ENCODE data around the gene PSMB7.
A peak's percentile ranks its signal among the peaks of the same experiment; 100 is the strongest.

PSMB7 gene

GRCh38 chr9:124423591-124423990, 8.3 kb upstream of the PSMB7 start:
- no peak for TF ChIP-seq CTCF (IDR thresholded peaks at IDR 0.05; ENCODE audit: insufficient read depth, low read length, missing control alignments)
- POLR2A ChIA-PET: no interaction called here
- no peak for DNase-seq (ENCODE audit: low read depth, low spot score)
- no peak overlapping the region for H3K4me3 ChIP-seq (ENCODE audit: low read depth, low read length)
- CTCF ChIA-PET: interaction anchor here (1.6 kb wide), 1 partner anchor 113 kb away, joined by 10 read pairs; no protein-coding TSS in a partner anchor

GRCh38 chr9:124423155-124423554, 7.9 kb upstream of the PSMB7 start:
- DNase-seq (ENCODE audit: low read depth, low spot score): no peak
- no peak for TF ChIP-seq CTCF (IDR thresholded peaks at IDR 0.05; ENCODE audit: insufficient read depth, low read length, missing control alignments)
- ChIA-PET POLR2A (no interaction called here), CTCF (interaction anchor here (1.6 kb wide), 1 partner anchor 113 kb away, joined by 10 read pairs; no protein-coding TSS in a partner anchor)
- no peak overlapping the region for H3K4me3 ChIP-seq (ENCODE audit: low read depth, low read length)

GRCh38 chr9:124420991-124421543, 5.8 kb upstream of the PSMB7 start:
- no peak for TF ChIP-seq CTCF (IDR thresholded peaks at IDR 0.05; ENCODE audit: insufficient read depth, low read length, missing control alignments)
- ChIA-PET POLR2A (no interaction called here), CTCF (interaction anchor here (0.9 to 15.6 kb wide), 17 partner anchors 8 to 342 kb away, joined by 3 to 263 read pairs (median 5); no protein-coding TSS in a partner anchor)
- DNase-seq (ENCODE audit: low read depth, low spot score): no peak
- no peak overlapping the region for H3K4me3 ChIP-seq (ENCODE audit: low read depth, low read length)

GRCh38 chr9:124419832-124420489, 4.7 kb upstream of the PSMB7 start:
- CTCF ChIA-PET: interaction anchor here (0.8 to 15.6 kb wide), 26 partner anchors 8 to 353 kb away, joined by 3 to 263 read pairs (median 5); no protein-coding TSS in a partner anchor
- no peak overlapping the region for H3K4me3 ChIP-seq (ENCODE audit: low read depth, low read length)
- POLR2A ChIA-PET: no interaction called here
- no peak for DNase-seq (ENCODE audit: low read depth, low spot score)
- TF ChIP-seq CTCF (IDR thresholded peaks at IDR 0.05; ENCODE audit: insufficient read depth, low read length, missing control alignments): no peak

DNA sequence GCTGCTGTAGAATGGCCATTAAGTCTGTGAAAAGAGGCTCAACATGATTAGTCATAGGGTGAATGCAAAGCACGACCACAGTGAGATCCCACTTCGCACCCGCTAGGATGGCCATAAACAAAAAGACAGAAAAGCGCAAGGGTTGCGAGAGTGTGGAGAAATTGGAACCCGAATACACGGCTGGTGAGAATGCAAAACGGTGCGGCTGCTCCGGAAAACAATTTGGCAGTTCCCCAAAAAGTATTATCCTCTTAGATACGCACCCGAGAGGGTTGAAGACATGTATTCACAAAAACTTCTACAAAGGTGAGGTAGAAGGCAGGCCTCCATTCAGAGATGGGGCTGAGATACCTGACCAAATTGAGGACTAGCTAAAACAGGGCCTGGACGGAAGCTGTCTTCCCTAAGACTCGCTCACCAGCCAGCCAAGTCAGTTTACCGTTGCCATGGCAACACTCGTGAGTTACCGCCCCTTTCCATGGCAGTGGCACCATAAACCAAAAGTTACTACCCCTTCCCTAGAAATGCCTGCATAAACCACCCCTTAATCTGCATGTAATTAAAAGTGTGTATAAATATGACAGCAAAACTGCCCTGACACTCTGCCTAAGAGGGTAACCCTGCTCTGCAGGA, 726 bp upstream of the PSMB7 start:
- H3K4me3 ChIP-seq (ENCODE audit: low read depth, low read length): no peak overlapping the region
- no peak for DNase-seq (ENCODE audit: low read depth, low spot score)
- ChIA-PET POLR2A (no interaction called here), CTCF (interaction anchor here (0.7 to 15.6 kb wide), 8 partner anchors 9 to 356 kb away, joined by 3 to 263 read pairs (median 4); no protein-coding TSS in a partner anchor)
- no peak for TF ChIP-seq CTCF (IDR thresholded peaks at IDR 0.05; ENCODE audit: insufficient read depth, low read length, missing control alignments)

- no peak for TF ChIP-seq CTCF (IDR thresholded peaks at IDR 0.05; ENCODE audit: insufficient read depth, low read length, missing control alignments)
- POLR2A ChIA-PET: interaction anchor here (0.6 kb wide), 1 partner anchor 37 kb away, joined by 3 read pairs; no protein-coding TSS in a partner anchor
- CTCF ChIA-PET: interaction anchor here (0.6 to 15.6 kb wide), 12 partner anchors 14 to 357 kb away, joined by 3 to 263 read pairs (median 4); no protein-coding TSS in a partner anchor
- DNase-seq (ENCODE audit: low read depth, low spot score): no peak
- H3K4me3 ChIP-seq (ENCODE audit: low read depth, low read length): peak overlapping the region; percentile 98
Measured at GRCh38 chr9:124414612-124415011, 630 bp downstream of the PSMB7 start.
